ENCODE data around the gene RTN4RL1.

RTN4RL1 gene

GRCh38 chr17:1957037-1957436 is 68.1 kb downstream of the RTN4RL1 start:
- H3K4me1 ChIP-seq (ENCODE audit: insufficient read depth, low read length, poor library complexity, severe bottlenecking), result no peaks in the 10 kb centered on the region
- no peaks in the 10 kb centered on the region for H3K9me2 ChIP-seq (replicated peaks; ENCODE audit: low read depth, low read length)
- no peaks in the 10 kb centered on the region for H3K79me2 ChIP-seq (ENCODE audit: insufficient read depth, low read length)
- H4K20me1 ChIP-seq (ENCODE audit: insufficient read depth, low read length, poor library complexity, severe bottlenecking), result no peaks in the 10 kb centered on the region
- no peak for TF ChIP-seq CTCF (conservative IDR thresholded peaks at IDR 0.05; ENCODE audit: low read length)
- TF ChIP-seq EZH2phosphoT487 (IDR thresholded peaks at IDR 0.05; ENCODE audit: borderline replicate concordance), result no peak
- no peaks in the 10 kb centered on the region for H3K36me3 ChIP-seq (ENCODE audit: insufficient read depth, low read length)
- no peaks in the 10 kb centered on the region for H3K27me3 ChIP-seq (ENCODE audit: insufficient read depth, low read length, poor library complexity, severe bottlenecking)
- H3K4me2 ChIP-seq (ENCODE audit: low read depth, low read length, poor library complexity, severe bottlenecking), result no peak overlapping the region
- no peak overlapping the region for H2AFZ ChIP-seq (ENCODE audit: low read length)
- no peaks in the 10 kb centered on the region for H3F3A ChIP-seq (ENCODE audit: low read depth)
- no peaks in the 10 kb centered on the region for H3K9me3 ChIP-seq (ENCODE audit: insufficient read depth, low read depth, low read length)
- H3K9ac ChIP-seq (ENCODE audit: low read depth, low read length, poor library complexity, severe bottlenecking), result no peak overlapping the region
- no peak overlapping the region for H3K4me3 ChIP-seq (ENCODE audit: low read length, poor library complexity, severe bottlenecking)

- TF ChIP-seq EZH2phosphoT487 (IDR thresholded peaks at IDR 0.05; ENCODE audit: borderline replicate concordance) (no peak), CTCF (conservative IDR thresholded peaks at IDR 0.05; ENCODE audit: low read length) (no peak)
- Histone ChIP-seq H3K9ac (ENCODE audit: low read depth, low read length, poor library complexity, severe bottlenecking) (no peak overlapping the region), H4K20me1 (ENCODE audit: insufficient read depth, low read length, poor library complexity, severe bottlenecking) (no peaks in the 10 kb centered on the region), H3K4me1 (ENCODE audit: insufficient read depth, low read length, poor library complexity, severe bottlenecking) (no peaks in the 10 kb centered on the region), H3K4me3 (ENCODE audit: low read length, poor library complexity, severe bottlenecking) (no peak overlapping the region), H3K9me2 (replicated peaks; ENCODE audit: low read depth, low read length) (no peaks in the 10 kb centered on the region), H3F3A (ENCODE audit: low read depth) (no peaks in the 10 kb centered on the region), H2AFZ (ENCODE audit: low read length) (no peak overlapping the region), H3K4me2 (ENCODE audit: low read depth, low read length, poor library complexity, severe bottlenecking) (no peak overlapping the region), H3K27me3 (ENCODE audit: insufficient read depth, low read length, poor library complexity, severe bottlenecking) (no peaks in the 10 kb centered on the region), H3K9me3 (ENCODE audit: insufficient read depth, low read depth, low read length) (no peaks in the 10 kb centered on the region), H3K79me2 (ENCODE audit: insufficient read depth, low read length) (no peaks in the 10 kb centered on the region), H3K36me3 (ENCODE audit: insufficient read depth, low read length) (no peaks in the 10 kb centered on the region)
These were observed 69.0 kb downstream of the RTN4RL1 start for GRCh38 chr17:1956134-1956533.

GRCh38 chr17:1953831-1954230 is 71.3 kb downstream of the RTN4RL1 start:
- Histone ChIP-seq H3K36me3 (ENCODE audit: insufficient read depth, low read length) (no peaks in the 10 kb centered on the region), H4K20me1 (ENCODE audit: insufficient read depth, low read length, poor library complexity, severe bottlenecking) (no peaks in the 10 kb centered on the region), H3K9me2 (replicated peaks; ENCODE audit: low read depth, low read length) (no peaks in the 10 kb centered on the region), H3F3A (ENCODE audit: low read depth) (no peaks in the 10 kb centered on the region), H3K27me3 (ENCODE audit: insufficient read depth, low read length, poor library complexity, severe bottlenecking) (no peaks in the 10 kb centered on the region), H2AFZ (ENCODE audit: low read length) (no peak overlapping the region), H3K79me2 (ENCODE audit: insufficient read depth, low read length) (no peaks in the 10 kb centered on the region), H3K9me3 (ENCODE audit: insufficient read depth, low read depth, low read length) (no peaks in the 10 kb centered on the region), H3K9ac (ENCODE audit: low read depth, low read length, poor library complexity, severe bottlenecking) (no peak overlapping the region), H3K4me1 (ENCODE audit: insufficient read depth, low read length, poor library complexity, severe bottlenecking) (no peaks in the 10 kb centered on the region), H3K4me3 (ENCODE audit: low read length, poor library complexity, severe bottlenecking) (no peak overlapping the region), H3K4me2 (ENCODE audit: low read depth, low read length, poor library complexity, severe bottlenecking) (no peak overlapping the region)
- TF ChIP-seq CTCF (conservative IDR thresholded peaks at IDR 0.05; ENCODE audit: low read length) (no peak), EZH2phosphoT487 (IDR thresholded peaks at IDR 0.05; ENCODE audit: borderline replicate concordance) (no peak)

All from Loucy (cell line).